Vagina (tissue), 2 donors: Measurements from ENCODE around the gene UQCC3. TPM values are rescaled to one million over a fixed set of nuclear protein-coding genes. Genes with fewer than 3 reads are reported as not detected.

Experiments used
- DNase-seq, 2 donors: peaks; one replicate each; pipeline ENCODE4 v3.0.0-alpha.2; 2017; ENCODE audit errors: extremely low spot score in 2 of 2
- H3K27ac ChIP-seq: fragments of 200-600 bp; sonication (generic); one replicate; pipeline ENCODE4 v1.5.1; 2019
- H3K27me3 ChIP-seq: fragments of 200-600 bp; sonication (generic); one replicate; pipeline ENCODE4 v1.5.1; 2019
- H3K36me3 ChIP-seq, 2 donors: fragments of 200-600 bp; sonication (generic); one replicate each; pipeline ENCODE4 v1.5.1; 2017 to 2019
- H3K4me1 ChIP-seq: fragments of 200-600 bp; sonication (generic); one replicate; pipeline ENCODE4 v1.5.1; 2019
- H3K4me3 ChIP-seq, 2 donors: fragments of 200-600 bp; sonication (generic); 1 replicate in 1 of 2; 2 replicates in 1 of 2; pipeline ENCODE4 v1.5.1; 2016 to 2019
- H3K9me3 ChIP-seq: fragments of 200-600 bp; sonication (generic); one replicate; pipeline ENCODE4 v1.5.1; 2019
- CTCF ChIP-seq, 3 experiments: fragments of 450-650 bp in 2 of 3; fragments of 200-600 bp in 1 of 3; sonication (generic) in 1 of 3; IDR thresholded peaks; one replicate each; pipeline ENCODE4 v1.5.1; 2017 to 2019; ENCODE audit warnings: antibody characterized with exemption in 3 of 3, mild to moderate bottlenecking in 2 of 3, moderate library complexity in 2 of 3
- POLR2A ChIP-seq, 2 donors: fragments of 450-650 bp; IDR thresholded peaks; one replicate each; pipeline ENCODE4 v1.6.1; 2017; ENCODE audit warnings: antibody characterized with exemption in 2 of 2, mild to moderate bottlenecking in 2 of 2, moderate library complexity in 2 of 2
- POLR2AphosphoS5 ChIP-seq, 2 donors: sonication (generic); formaldehyde crosslinking; IDR thresholded peaks; one replicate each; pipeline ENCODE4 v1.9.0; 2017; ENCODE audit warnings: antibody characterized with exemption in 2 of 2, mild to moderate bottlenecking in 2 of 2, low read depth in 1 of 2; ENCODE audit not compliant: insufficient read depth in 1 of 2
- intact Hi-C: fragments of 100-400 bp; cut with DNase I; formaldehyde crosslinking; loops from one replicate; pipeline ENCODE4 v1.15.1; 2023
- total RNA-seq: library from RNA; depleted of rRNA; stranded (reverse); fragments of >200 nt; gene quantifications from one replicate; pipeline ENCODE4 v1.2.3, GENCODE V29; 2016

The UQCC3 gene
- total RNA-seq, 1 donor from 2014 or later: 6.9 TPM

- DNase-seq: peak in 1 of 2 donors; percentile 98
- peak overlapping the region; percentile 44 to 63 for H3K4me3 ChIP-seq
- intact Hi-C loops: loop anchor here (10.0 kb wide), 1 partner anchor 315 kb away; no protein-coding TSS in a partner anchor
- no peaks in the 10 kb centered on the region for H3K27me3 ChIP-seq
- peaks cover 45% of the 10 kb centered on the region for H3K4me1 ChIP-seq
- peak overlapping the region; percentile 95 for H3K27ac ChIP-seq
- peaks cover 0 to 32% of the 10 kb centered on the region in 2 donors for H3K36me3 ChIP-seq
- H3K9me3 ChIP-seq: no peaks in the 10 kb centered on the region
- TF ChIP-seq POLR2AphosphoS5 (IDR thresholded peaks at IDR 0.05; ENCODE audit: insufficient read depth in 1 of 2, low read depth in 1 of 2): peak; percentile 88 to 96
- peak in 1 of 2 donors; percentile 34 for TF ChIP-seq POLR2A (IDR thresholded peaks at IDR 0.05)
- peak in 1 of 3 experiments; percentile 10 for TF ChIP-seq CTCF (IDR thresholded peaks at IDR 0.05)
Measured at GRCh38 chr11:62709247-62710000, 38.0 kb downstream of the UQCC3 start.

GRCh38 chr11:62710001-62710345 lies 38.5 kb downstream of the UQCC3 start:
- no peak for DNase-seq
- H3K4me1 ChIP-seq: peaks cover 40% of the 10 kb centered on the region
- H3K9me3 ChIP-seq: no peaks in the 10 kb centered on the region

GRCh38 chr11:62712276-62712812 lies 40.9 kb downstream of the UQCC3 start:
- H3K36me3 ChIP-seq: peaks cover 0 to 62% of the 10 kb centered on the region in 2 donors
- no peak overlapping the region for H3K27ac ChIP-seq
- intact Hi-C loops: no loop called here
- H3K4me1 ChIP-seq: peaks cover 22% of the 10 kb centered on the region
- H3K9me3 ChIP-seq: no peaks in the 10 kb centered on the region
- no peaks in the 10 kb centered on the region for H3K27me3 ChIP-seq
- TF ChIP-seq CTCF (IDR thresholded peaks at IDR 0.05) (no peak), POLR2AphosphoS5 (IDR thresholded peaks at IDR 0.05; ENCODE audit: insufficient read depth in 1 of 2, low read depth in 1 of 2) (no peak), POLR2A (IDR thresholded peaks at IDR 0.05) (no peak)
- DNase-seq: no peak
- H3K4me3 ChIP-seq: no peak overlapping the region

More at GRCh38 chr11:62710001-62710345, 38.5 kb downstream of the UQCC3 start:
- no peak for TF ChIP-seq POLR2A (IDR thresholded peaks at IDR 0.05)
- TF ChIP-seq CTCF (IDR thresholded peaks at IDR 0.05): no peak
- no peak for TF ChIP-seq POLR2AphosphoS5 (IDR thresholded peaks at IDR 0.05; ENCODE audit: insufficient read depth in 1 of 2, low read depth in 1 of 2)
- H3K4me3 ChIP-seq: peak overlapping the region; percentile 44 to 63
- intact Hi-C loops: no loop called here
- peaks cover 0 to 38% of the 10 kb centered on the region in 2 donors for H3K36me3 ChIP-seq
- peak overlapping the region; percentile 95 for H3K27ac ChIP-seq
- H3K27me3 ChIP-seq: no peaks in the 10 kb centered on the region

GRCh38 chr11:62712861-62713260 lies 41.4 kb downstream of the UQCC3 start:
- Histone ChIP-seq H3K4me1 (peaks cover 19% of the 10 kb centered on the region), H3K4me3 (no peak overlapping the region), H3K9me3 (no peaks in the 10 kb centered on the region), H3K27ac (no peak overlapping the region), H3K27me3 (no peaks in the 10 kb centered on the region), H3K36me3 (peaks cover 0 to 67% of the 10 kb centered on the region in 2 donors)
- intact Hi-C loops: no loop called here
- no peak for DNase-seq
- TF ChIP-seq CTCF (IDR thresholded peaks at IDR 0.05): no peak
- no peak for TF ChIP-seq POLR2AphosphoS5 (IDR thresholded peaks at IDR 0.05; ENCODE audit: insufficient read depth in 1 of 2, low read depth in 1 of 2)
- no peak for TF ChIP-seq POLR2A (IDR thresholded peaks at IDR 0.05)

GRCh38 chr11:62713343-62713742 lies 41.9 kb downstream of the UQCC3 start:
- Histone ChIP-seq H3K4me3 (no peak overlapping the region), H3K4me1 (peaks cover 18% of the 10 kb centered on the region), H3K9me3 (no peaks in the 10 kb centered on the region), H3K27me3 (no peaks in the 10 kb centered on the region), H3K27ac (no peak overlapping the region), H3K36me3 (peaks cover 0 to 72% of the 10 kb centered on the region in 2 donors)
- DNase-seq: no peak
- TF ChIP-seq CTCF (IDR thresholded peaks at IDR 0.05) (no peak), POLR2AphosphoS5 (IDR thresholded peaks at IDR 0.05; ENCODE audit: insufficient read depth in 1 of 2, low read depth in 1 of 2) (no peak), POLR2A (IDR thresholded peaks at IDR 0.05) (no peak)
- intact Hi-C loops: no loop called here
